Activated CD4-positive, alpha-beta T cell treated with anti-CD3 and anti-CD28 coated beads, Interleukin-2, amount 10 ng/mL, durations not matched to agents 7 days and 5 days (primary cell): Measurements from ENCODE around the gene ACTA1. TPM values are rescaled to one million over a fixed set of nuclear protein-coding genes. Genes with fewer than 3 reads are reported as not detected.
"Not testable (repeated sequence)": the region's sequence is repeated elsewhere in the genome, so short reads cannot be mapped to it uniquely, and the experiment has no call there.

Experiments
- CTCF ChIA-PET: fragments of 350-600 bp; sonication (Branson Sonifier 250); formaldehyde crosslinking; loops from one replicate; lab custom pipeline; 2021; ENCODE audit warnings: antibody characterized with exemption; lab: Charles Lee
- POLR2A ChIA-PET: fragments of 350-600 bp; sonication (Branson Sonifier 250); formaldehyde crosslinking; loops from one replicate; lab custom pipeline; 2021; ENCODE audit warnings: antibody characterized with exemption; lab: Charles Lee
- DNase-seq: peaks from one replicate; pipeline ENCODE4 v3.0.0-alpha.2; 2020
- H3K27ac Mint-ChIP-seq: one replicate; pipeline ENCODE4 v1.8.0; 2021; ENCODE audit warnings: mild to moderate bottlenecking, moderate library complexity, mixed read lengths
- H3K27me3 Mint-ChIP-seq: one replicate; pipeline ENCODE4 v1.8.0; 2021; ENCODE audit warnings: mixed read lengths
- H3K36me3 Mint-ChIP-seq: one replicate; pipeline ENCODE4 v1.8.0; 2021; ENCODE audit warnings: low read depth, mixed read lengths
- H3K4me1 Mint-ChIP-seq: one replicate; pipeline ENCODE4 v1.8.0; 2021; ENCODE audit warnings: mixed read lengths
- H3K4me3 Mint-ChIP-seq: one replicate; pipeline ENCODE4 v1.8.0; 2021; ENCODE audit warnings: mild to moderate bottlenecking, moderate library complexity, mixed read lengths
- H3K9me3 Mint-ChIP-seq: one replicate; pipeline ENCODE4 v1.8.0; 2021; ENCODE audit warnings: mixed read lengths
- total RNA-seq, 2 experiments: library from RNA; stranded (reverse); gene quantifications; one replicate each; pipeline ENCODE4 v1.2.3, GENCODE V29; 2021

The ACTA1 gene
- not detected for total RNA-seq

DNA sequence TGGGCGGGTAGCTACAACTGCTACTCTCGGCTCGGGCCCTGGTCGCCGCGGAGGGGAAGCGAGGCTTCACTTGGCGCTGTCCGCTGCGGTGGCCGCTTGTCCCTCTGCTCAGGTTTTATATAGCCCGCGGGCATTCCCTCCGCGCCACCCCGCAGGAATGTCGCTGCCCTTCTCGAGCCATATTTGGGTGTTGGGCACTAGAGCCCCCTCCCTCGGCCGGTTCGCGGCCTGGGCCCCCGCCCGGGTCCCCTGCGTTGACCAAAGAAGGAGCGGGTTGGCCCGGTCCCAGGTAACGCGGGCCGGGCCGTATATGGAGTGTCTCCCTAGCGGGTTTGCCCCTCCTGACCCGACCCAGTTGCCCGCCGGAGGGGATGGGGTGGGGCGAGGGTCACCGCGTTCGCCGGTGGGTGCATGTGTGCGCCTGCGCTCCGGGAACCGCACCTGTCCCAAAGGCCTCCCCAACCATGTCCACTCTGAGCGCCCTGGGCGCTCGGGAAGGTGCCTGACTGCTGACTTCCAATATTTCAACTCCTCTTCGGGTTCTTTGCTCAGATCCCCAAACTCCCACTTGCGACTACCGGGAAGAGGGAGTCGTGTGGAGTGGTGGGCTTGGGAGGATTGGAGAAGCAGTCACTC, at the start of gene ACTA1:
Gene ACTA1 (minus strand): TSS at position 90 of the 636 bp plus-strand sequence. CDS start 979 bp downstream, outside the sequence.
- H3K36me3 Mint-ChIP-seq, result peaks cover 16% of the 10 kb centered on the region
- no peak within 1 kb of the TSS for H3K27ac Mint-ChIP-seq
- H3K9me3 Mint-ChIP-seq, result peaks cover 3% of the 10 kb centered on the region
- POLR2A ChIA-PET, result no interaction called here
- H3K4me1 Mint-ChIP-seq, result peaks cover 20% of the 10 kb centered on the region
- no peak for DNase-seq
- CTCF ChIA-PET, result no interaction called here
- H3K4me3 Mint-ChIP-seq, result no peak within 1 kb of the TSS
- peaks cover 76% of the 10 kb centered on the region for H3K27me3 Mint-ChIP-seq

DNA sequence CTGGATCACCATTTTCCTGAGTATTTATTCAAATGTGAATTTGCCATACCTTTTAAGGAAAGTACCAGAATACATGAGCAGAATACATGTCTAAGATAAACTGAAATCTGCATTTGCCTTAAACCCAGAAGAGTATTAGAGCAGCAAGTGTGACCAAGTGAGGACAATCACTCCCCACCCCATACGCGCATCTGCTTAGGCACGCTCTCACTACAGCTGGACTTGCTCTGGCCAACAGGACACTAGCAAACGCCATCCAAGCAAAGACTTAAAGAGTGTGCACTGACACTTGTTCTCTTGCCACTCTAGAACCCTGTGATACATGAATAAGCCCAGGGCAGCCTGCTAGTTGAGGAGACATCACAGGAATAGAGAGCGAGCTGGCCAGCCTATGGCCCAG, 48.6 kb upstream of the ACTA1 start:
- Mint-ChIP-seq H3K27ac (no peak overlapping the region), H3K36me3 (peaks cover 47% of the 10 kb centered on the region), H3K9me3 (no peaks in the 10 kb centered on the region), H3K4me3 (no peak overlapping the region), H3K27me3 (no peaks in the 10 kb centered on the region), H3K4me1 (peaks cover 11% of the 10 kb centered on the region)
- DNase-seq, result no peak
- POLR2A ChIA-PET, result no interaction called here
- CTCF ChIA-PET, result interaction anchor here (0.8 to 2.0 kb wide), 15 partner anchors 10 to 296 kb away, joined by 3 to 13 read pairs (median 3); partner anchors contain the start of gene CCSAP

DNA sequence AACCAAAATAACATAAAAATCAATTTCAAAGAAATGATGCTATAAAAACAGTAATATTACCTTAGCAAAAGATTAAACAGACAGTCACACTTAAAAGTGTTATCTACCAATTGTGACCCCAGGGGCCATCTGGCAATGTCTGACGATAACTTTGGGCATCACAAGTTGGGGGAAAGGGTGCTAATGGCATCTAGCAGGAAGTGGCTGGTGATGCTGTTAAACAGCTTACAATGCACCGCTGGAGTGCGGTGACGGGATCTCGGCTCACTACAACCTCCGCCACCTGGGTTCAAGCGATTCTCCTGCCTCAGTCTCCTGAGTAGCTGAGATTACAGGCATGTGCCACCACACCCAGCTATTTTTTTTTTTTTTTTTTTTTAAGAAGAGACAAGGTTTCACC, 46.6 kb upstream of the ACTA1 start:
- no peaks in the 10 kb centered on the region for H3K9me3 Mint-ChIP-seq
- CTCF ChIA-PET, result interaction anchor here (0.9 to 1.5 kb wide), 4 partner anchors 32 to 249 kb away, joined by 3 to 5 read pairs (median 4); no protein-coding TSS in a partner anchor
- H3K4me1 Mint-ChIP-seq, result peaks cover 11% of the 10 kb centered on the region
- DNase-seq, result no peak
- no peaks in the 10 kb centered on the region for H3K27me3 Mint-ChIP-seq
- H3K4me3 Mint-ChIP-seq, result no peak overlapping the region
- H3K27ac Mint-ChIP-seq, result no peak overlapping the region
- POLR2A ChIA-PET, result interaction anchor here (0.6 kb wide), 1 partner anchor 222 kb away, joined by 7 read pairs; no protein-coding TSS in a partner anchor
- H3K36me3 Mint-ChIP-seq, result peaks cover 34% of the 10 kb centered on the region

DNA sequence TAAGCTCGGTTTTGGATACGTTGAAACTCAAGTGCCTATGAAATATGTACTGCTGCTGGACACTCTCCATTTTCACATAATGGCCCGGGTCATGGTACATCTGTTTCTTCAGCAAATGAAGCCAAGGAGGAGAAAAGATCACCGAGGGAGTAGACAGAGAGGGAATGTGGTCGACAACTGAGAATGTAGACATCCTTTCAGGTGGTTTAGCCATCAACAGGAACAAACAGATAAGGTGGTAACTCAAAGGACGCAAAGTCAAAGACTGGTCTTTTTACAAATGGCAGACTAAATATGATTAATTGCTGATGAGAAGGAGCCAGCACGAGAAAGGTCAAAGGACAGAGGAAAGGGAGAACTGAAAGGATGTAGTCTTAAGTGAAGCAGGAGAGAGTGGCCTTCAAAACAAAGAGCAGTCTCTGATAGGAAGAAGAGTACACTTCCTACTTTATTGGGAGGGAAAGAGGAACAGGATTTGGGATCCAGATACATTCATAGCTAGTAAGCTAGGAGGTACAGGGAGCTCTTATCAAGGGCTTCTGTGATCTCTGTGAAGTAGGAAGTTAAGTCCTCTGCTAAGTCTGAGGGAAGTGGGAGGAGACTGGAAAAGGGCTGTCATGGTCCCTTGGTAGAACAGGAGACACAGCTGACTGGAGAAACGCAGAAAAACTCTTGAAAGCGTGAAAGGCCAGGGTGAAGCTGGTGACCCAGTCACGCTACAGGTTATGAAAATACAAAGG, 45.9 kb upstream of the ACTA1 start:
- Mint-ChIP-seq H3K4me3 (no peak overlapping the region), H3K36me3 (peaks cover 30% of the 10 kb centered on the region), H3K9me3 (no peaks in the 10 kb centered on the region), H3K27me3 (no peaks in the 10 kb centered on the region), H3K4me1 (peaks cover 11% of the 10 kb centered on the region), H3K27ac (no peak overlapping the region)
- DNase-seq, result no peak
- ChIA-PET CTCF (interaction anchor here (0.9 to 1.5 kb wide), 3 partner anchors 221 to 251 kb away, joined by 3 to 4 read pairs (median 3); no protein-coding TSS in a partner anchor), POLR2A (interaction anchor here (0.6 kb wide), 1 partner anchor 221 kb away, joined by 7 read pairs; no protein-coding TSS in a partner anchor)

DNA sequence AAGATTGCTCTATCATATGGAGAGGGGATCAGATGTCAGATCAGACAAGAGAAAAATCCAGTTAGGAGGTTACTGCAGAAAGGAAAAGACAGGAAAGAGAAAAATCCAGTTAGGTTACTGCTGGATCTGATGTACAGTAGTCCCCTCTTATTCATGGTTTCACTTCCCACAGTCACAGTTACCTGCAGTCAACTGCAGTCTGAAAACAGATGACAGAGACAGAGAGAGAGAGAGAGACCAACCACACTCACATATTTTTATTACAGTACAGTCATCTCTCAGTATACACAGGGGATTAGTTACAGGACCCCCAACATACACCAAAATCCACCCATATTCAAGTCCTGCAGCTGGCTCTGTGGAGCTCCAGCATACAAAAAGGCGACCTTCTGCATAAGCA, 45.0 kb upstream of the ACTA1 start:
- CTCF ChIA-PET, result interaction anchor here (1.5 kb wide), 1 partner anchor 250 kb away, joined by 3 read pairs; no protein-coding TSS in a partner anchor
- POLR2A ChIA-PET, result no interaction called here
- no peak overlapping the region for H3K4me3 Mint-ChIP-seq
- no peaks in the 10 kb centered on the region for H3K9me3 Mint-ChIP-seq
- no peak overlapping the region for H3K27ac Mint-ChIP-seq
- peaks cover 11% of the 10 kb centered on the region for H3K4me1 Mint-ChIP-seq
- H3K36me3 Mint-ChIP-seq, result peaks cover 35% of the 10 kb centered on the region
- DNase-seq, result no peak
- H3K27me3 Mint-ChIP-seq, result no peaks in the 10 kb centered on the region

DNA sequence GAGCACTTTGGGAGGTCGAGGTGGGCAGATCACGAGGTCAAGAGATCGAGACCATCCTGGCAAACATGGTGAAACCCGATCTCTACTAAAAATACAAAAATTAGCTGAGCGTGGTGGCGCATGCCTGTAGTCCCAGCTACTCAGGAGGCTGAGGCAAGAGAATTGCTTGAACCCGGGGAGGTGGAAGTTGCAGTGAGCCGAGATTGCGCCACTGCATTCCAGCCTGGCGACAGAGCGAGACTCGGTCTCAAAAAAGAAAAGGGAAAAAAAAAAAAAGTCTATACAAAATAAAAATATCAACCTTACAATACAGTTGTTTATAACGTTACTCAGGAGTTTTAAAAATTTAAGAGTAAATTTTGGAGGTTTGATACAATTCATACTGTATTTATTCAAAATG, 42.0 kb upstream of the ACTA1 start:
- H3K27me3 Mint-ChIP-seq, DNase-seq, H3K9me3 Mint-ChIP-seq, H3K4me3 Mint-ChIP-seq, H3K4me1 Mint-ChIP-seq, H3K27ac Mint-ChIP-seq, POLR2A ChIA-PET, CTCF ChIA-PET: not testable (repeated sequence)
- peaks cover 22% of the 10 kb centered on the region for H3K36me3 Mint-ChIP-seq

DNA sequence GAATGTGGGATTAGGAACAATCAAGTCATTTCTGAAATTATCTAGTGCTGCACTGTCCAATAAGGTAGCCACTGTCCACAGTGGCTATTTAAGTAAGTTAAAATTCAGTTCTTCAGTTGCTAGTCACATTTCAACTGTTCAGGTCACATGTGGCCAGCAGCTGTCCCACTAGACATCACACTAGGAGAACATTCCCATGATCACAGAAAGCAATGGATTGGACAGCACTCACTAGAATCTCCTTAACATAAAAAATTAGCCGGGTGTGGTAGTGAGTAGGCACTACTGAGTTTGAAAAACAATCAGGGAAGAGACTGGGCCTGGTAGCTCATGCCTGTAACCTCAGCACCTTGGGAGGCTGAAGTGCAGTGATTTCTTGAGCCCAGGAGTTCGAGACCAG, 40.6 kb upstream of the ACTA1 start:
- no peak overlapping the region for H3K4me3 Mint-ChIP-seq
- H3K36me3 Mint-ChIP-seq, result peaks cover 27% of the 10 kb centered on the region
- ChIA-PET POLR2A (no interaction called here), CTCF (no interaction called here)
- H3K9me3 Mint-ChIP-seq, result no peaks in the 10 kb centered on the region
- H3K27me3 Mint-ChIP-seq, result no peaks in the 10 kb centered on the region
- DNase-seq, result no peak
- H3K4me1 Mint-ChIP-seq, result peaks cover 2% of the 10 kb centered on the region
- no peak overlapping the region for H3K27ac Mint-ChIP-seq

DNA sequence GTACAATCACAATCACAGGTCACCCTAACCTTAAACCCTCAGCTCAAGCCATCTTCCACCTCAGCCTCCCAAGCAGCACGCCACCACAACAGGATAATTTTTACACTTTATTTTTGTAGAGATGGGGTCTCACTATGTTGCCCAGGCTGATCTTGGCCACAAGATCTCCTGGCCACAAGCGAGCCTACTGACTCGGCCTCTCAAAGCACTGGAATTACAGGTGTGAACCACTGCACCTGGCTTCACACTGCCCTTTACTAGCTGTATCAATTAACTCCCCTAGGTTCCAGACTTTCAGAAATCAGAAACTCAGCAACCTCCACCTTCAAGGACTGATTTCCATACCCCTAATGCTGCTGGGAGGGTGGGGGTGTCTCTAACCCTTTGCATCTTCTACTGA, 37.3 kb upstream of the ACTA1 start:
- ChIA-PET POLR2A (no interaction called here), CTCF (interaction anchor here (1.1 kb wide), 1 partner anchor 62 kb away, joined by 3 read pairs; no protein-coding TSS in a partner anchor)
- DNase-seq, result no peak
- H3K4me1 Mint-ChIP-seq, result no peaks in the 10 kb centered on the region
- no peaks in the 10 kb centered on the region for H3K9me3 Mint-ChIP-seq
- H3K4me3 Mint-ChIP-seq, result no peak overlapping the region
- H3K27ac Mint-ChIP-seq, result no peak overlapping the region
- peaks cover 34% of the 10 kb centered on the region for H3K36me3 Mint-ChIP-seq
- no peaks in the 10 kb centered on the region for H3K27me3 Mint-ChIP-seq

DNA sequence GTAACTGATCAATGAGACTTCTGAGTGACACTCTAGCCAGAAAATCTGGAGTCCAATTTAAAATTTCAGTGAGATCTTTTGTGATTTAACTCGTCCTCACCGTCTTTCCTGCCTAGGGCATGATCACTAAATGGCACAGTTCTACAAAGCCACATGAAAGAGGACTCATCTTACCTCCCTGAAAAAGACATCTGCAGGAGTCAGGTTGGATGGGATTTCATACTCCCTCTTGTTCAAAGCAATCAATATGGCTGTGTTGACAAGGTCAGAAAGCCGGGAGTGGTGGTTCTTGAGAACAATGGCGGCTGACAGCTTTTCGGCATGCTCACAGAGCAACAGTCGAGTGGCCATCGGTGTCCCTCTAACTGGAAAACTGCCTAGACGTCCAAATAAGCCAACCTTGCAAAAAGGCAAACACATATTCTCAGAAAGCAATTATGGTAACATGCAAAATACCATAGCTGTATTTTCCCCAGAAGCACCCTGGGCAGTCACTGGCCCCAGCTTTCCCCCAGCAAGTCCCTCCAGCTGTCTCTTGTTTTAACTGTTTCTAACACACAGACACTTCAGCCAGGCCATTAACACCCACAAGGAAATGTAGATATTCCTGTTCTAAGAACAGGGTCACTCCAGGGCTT, 36.6 kb upstream of the ACTA1 start:
- ChIA-PET CTCF (interaction anchor here (1.1 kb wide), 1 partner anchor 62 kb away, joined by 3 read pairs; no protein-coding TSS in a partner anchor), POLR2A (no interaction called here)
- Mint-ChIP-seq H3K4me3 (no peak overlapping the region), H3K36me3 (peaks cover 34% of the 10 kb centered on the region), H3K27me3 (no peaks in the 10 kb centered on the region), H3K9me3 (no peaks in the 10 kb centered on the region), H3K27ac (no peak overlapping the region), H3K4me1 (no peaks in the 10 kb centered on the region)
- no peak for DNase-seq

DNA sequence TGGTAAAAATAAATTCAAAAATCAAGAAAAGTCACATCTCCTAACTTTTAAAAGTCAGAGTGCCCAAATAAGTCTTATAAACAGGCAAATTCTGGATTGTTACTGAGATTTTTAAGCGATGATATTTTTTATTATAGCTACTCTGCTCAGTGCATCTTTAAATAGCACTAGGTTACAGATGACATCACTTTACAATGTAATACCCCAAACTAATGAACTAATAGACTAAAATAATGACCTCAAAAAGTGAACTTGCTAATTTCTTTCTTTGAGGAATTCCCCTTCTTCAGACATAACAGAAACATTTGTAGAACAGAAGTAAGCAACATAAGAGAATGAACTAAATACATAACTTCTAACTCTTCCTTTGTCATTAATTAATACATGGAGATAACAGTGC, 33.0 kb upstream of the ACTA1 start:
- ChIA-PET CTCF (interaction anchor here (0.6 to 0.8 kb wide), 2 partner anchors 11 to 15 kb away, joined by 3 read pairs; no protein-coding TSS in a partner anchor), POLR2A (interaction anchor here (0.6 kb wide), 1 partner anchor 66 kb away, joined by 4 read pairs; no protein-coding TSS in a partner anchor)
- H3K36me3 Mint-ChIP-seq, result peaks cover 46% of the 10 kb centered on the region
- H3K27me3 Mint-ChIP-seq, result no peaks in the 10 kb centered on the region
- H3K4me1 Mint-ChIP-seq, result no peaks in the 10 kb centered on the region
- no peak overlapping the region for H3K27ac Mint-ChIP-seq
- H3K4me3 Mint-ChIP-seq, result no peak overlapping the region
- no peaks in the 10 kb centered on the region for H3K9me3 Mint-ChIP-seq
- DNase-seq, result no peak

DNA sequence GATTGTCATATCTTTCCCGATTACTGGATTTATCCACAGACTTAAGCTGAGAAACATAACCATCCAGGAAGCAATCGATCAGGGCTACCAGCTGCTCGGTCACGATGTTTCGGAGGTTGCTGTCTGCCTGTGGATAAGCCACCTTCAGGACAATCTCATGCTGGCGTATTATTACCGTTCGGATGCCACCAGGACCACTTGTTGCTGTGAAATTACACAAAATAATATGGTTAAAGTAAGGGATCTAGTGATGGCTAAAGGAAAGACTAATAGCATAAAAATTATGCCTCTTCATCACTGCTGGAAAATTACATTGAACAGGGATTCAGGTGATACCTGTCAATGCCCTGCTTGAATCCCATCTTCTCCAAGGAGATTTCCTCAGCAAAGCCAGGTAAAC, 30.8 kb upstream of the ACTA1 start:
- Mint-ChIP-seq H3K4me3 (no peak overlapping the region), H3K27ac (no peak overlapping the region), H3K27me3 (no peaks in the 10 kb centered on the region), H3K36me3 (peaks cover 52% of the 10 kb centered on the region), H3K4me1 (no peaks in the 10 kb centered on the region), H3K9me3 (no peaks in the 10 kb centered on the region)
- ChIA-PET CTCF (interaction anchor here (0.6 to 0.7 kb wide), 2 partner anchors 72 to 116 kb away, joined by 4 to 5 read pairs; no protein-coding TSS in a partner anchor), POLR2A (no interaction called here)
- no peak for DNase-seq

DNA sequence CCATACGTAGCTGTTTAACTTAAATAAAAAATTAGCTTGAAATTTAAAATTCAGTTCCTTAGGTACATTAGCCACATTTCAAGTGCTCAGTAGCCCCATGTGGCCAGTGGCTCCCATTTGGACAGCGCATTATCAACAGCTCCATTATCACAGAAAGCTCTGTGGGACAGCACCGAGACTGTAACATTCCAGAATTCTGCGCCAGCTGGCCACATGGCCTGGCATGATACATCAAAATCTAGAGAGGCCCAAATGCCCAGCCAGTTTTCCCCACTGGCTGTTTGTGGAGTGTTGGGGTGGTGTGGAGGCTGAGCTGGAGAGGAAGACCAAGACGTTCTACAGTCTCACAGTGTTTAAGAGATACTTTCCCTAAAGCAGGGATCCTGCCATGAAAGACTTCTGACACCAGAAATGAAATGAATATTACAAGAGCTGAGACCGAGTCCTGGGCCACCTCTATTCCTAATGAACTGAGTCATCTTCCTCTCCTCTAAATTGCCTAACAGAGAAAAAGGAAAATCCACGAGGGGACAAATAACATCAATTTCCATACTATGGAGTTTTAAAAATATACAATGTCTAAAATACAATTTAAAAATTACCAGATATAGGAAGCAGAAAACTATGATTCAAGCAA, 27.3 kb upstream of the ACTA1 start:
- ChIA-PET POLR2A (no interaction called here), CTCF (interaction anchor here (1.8 kb wide), 1 partner anchor 15 kb away, joined by 5 read pairs; no protein-coding TSS in a partner anchor)
- Mint-ChIP-seq H3K27ac (no peak overlapping the region), H3K9me3 (no peaks in the 10 kb centered on the region), H3K27me3 (no peaks in the 10 kb centered on the region), H3K36me3 (peaks cover 51% of the 10 kb centered on the region), H3K4me3 (no peak overlapping the region), H3K4me1 (peaks cover 3% of the 10 kb centered on the region)
- DNase-seq, result no peak
